GM19324 (cell line): Measurements from ENCODE around the gene DYNLRB2.

Source experiments
- ATAC-seq: cut with Tn5 transposase; IDR thresholded peaks from one replicate; pipeline ENCODE4 v1.9.1; 2021; ENCODE audit warnings: mild to moderate bottlenecking, moderate library complexity; ENCODE audit not compliant: unreplicated experiment, low FRiP score

Gene DYNLRB2

GRCh38 chr16:80594756-80595155 lies 54.0 kb downstream of the DYNLRB2 start:
- no peak for ATAC-seq

DNA sequence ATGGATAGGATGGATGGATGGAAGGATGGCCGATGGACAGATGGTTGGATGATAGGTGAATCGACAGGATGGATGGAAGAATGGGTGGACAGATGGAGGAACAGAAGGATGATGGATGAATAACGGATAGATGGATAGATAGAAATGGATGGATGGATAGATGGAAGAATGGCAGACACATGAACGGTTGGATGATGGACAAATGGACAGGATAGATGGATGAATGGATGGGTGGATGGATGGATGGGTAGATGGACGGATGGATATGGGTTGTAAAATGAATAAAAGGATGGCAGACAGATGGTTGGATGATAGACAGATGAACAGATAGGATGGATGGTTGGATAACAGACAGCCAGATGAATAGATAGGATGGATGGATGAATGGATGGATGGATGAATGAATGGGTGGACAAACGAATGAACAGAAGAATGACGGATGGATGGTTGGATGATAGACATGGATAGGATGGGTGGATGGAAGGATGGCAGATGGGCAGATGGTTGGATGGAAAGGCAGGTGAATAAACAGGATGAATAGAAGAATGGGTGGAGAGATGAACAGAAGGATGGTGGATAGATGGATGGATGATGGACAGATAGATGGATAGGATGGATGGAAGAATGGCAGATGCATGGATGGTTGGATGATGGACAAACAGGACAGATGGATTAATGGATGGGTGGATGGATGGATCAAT lies 55.9 kb downstream of the DYNLRB2 start:
- no peak for ATAC-seq

DNA sequence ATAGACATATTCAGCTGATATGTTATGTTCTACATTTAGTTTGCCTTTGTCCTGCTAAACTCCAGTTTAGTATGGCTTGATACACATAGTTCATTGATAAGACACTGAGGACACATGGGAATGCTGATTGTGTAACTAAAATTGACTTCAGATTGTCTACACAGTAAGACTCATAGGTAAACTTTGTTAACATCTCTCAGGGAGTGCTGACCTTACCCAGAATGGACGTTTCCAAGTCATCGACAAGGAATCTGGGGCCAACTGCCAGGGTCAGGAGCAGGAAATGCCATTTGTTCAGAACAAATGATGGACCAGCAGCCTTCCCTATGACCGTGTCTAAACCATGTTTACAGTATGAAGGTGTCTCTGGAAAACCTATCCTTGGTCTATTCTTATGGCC lies 58.7 kb downstream of the DYNLRB2 start:
- no peak for ATAC-seq
